ENCODE data around the gene KXD1.
"Not testable (repeated sequence)": the region's sequence is repeated elsewhere in the genome, so short reads cannot be mapped to it uniquely, and the experiment has no call there.

KXD1 gene, protein sequence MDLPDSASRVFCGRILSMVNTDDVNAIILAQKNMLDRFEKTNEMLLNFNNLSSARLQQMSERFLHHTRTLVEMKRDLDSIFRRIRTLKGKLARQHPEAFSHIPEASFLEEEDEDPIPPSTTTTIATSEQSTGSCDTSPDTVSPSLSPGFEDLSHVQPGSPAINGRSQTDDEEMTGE

DNA sequence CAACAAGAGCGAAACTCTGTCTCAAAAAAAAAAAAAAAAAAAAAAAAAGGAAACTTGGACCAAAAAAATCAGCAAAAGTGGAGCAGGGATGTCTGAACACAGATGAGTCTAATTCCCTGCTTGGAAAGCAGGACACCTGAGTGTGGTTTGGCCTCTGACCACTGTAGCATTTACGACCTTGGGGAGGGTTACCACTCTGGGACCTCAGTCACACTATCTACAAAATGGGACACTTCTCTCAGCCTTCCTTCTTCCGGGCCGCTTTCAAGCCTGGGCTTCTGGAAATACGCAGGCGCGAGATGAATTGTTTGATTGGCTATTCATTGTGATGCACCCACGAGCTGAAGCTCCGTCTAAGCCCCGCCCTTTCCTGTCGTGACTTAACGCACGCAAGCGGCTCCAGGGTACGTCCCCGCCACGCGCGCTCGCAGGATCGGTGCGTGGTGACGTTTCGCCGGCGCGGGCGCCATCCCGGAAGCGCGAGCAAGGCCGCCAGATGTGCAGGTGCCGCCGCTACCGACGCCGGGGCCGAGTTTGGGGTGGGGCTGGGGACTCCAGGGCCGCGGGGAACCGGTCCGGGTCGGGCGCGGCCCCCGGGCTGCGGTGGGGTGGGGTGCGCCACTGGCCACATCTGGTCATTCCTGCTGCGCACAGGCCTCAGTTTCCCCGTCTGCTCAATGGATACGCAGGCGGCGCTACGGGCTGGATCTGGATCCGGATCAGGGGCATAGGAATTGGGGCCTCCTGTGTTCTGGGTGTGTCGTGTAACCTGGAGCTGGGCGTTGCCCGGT, at the start of gene KXD1:
Gene KXD1 (plus strand): TSS at position 460 of the 791 bp plus-strand sequence. CDS start 4,187 bp downstream, outside the sequence.
- peak; percentile 97 to 98 for DNase-seq

DNA sequence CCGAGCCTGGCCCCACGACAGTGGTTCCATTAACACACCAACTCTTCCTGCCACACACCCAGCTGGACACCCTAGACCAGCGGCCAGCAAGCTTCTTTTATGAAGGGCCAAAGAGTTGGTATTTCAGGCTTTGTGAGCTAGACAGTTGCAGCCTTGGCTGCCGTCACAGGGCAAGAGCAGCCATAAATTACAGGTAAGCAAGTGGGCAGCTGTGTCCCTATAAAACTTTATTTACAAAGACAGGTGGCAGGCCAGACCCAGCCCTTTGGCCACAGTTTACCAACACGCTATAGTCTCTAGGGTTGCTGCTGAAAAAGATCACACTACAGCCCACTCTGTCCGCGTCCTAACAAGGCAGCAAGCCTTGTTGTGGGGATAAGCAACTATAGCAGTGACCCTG, 49.1 kb upstream of the KXD1 start:
- no peak for DNase-seq

DNA sequence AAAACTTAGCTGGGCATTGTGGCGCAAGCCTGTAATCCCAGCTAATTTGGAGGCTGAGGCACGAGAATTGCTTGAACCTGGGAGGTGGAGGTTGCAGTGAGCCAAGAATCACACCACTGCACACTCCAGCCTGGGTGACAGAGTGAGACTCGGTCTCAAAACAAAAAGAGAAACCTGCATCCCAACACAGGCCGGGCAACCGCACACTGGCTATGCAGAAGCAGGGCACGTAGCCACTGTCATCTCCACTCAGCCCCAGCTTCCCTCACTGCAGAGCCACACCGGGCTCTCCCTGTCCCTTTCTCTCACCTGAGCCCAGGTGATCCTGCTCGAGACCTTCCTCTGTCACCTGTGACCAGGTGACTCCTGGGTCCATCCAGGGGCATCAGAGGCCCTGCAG, 47.5 kb upstream of the KXD1 start:
- DNase-seq = no peak

DNA sequence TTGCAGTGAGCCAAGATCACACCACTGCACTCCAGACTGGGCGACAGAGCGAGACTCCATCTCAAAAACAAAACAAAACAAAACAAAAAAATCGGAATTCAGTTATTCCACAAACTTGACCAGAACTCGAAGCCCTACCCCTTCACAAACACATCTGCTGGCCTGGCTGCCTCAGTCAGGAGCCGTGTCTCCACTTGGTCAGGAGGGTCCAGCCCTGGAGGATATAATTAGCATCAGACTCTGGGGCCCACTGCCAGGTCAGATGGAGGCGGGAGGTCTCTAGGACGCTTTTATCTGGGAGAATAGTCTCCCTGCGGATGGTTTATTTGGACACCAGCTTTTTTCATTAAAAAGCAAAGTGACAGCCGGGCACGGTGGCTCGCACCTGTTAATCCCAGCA, 43.8 kb upstream of the KXD1 start:
- no peak for DNase-seq

DNA sequence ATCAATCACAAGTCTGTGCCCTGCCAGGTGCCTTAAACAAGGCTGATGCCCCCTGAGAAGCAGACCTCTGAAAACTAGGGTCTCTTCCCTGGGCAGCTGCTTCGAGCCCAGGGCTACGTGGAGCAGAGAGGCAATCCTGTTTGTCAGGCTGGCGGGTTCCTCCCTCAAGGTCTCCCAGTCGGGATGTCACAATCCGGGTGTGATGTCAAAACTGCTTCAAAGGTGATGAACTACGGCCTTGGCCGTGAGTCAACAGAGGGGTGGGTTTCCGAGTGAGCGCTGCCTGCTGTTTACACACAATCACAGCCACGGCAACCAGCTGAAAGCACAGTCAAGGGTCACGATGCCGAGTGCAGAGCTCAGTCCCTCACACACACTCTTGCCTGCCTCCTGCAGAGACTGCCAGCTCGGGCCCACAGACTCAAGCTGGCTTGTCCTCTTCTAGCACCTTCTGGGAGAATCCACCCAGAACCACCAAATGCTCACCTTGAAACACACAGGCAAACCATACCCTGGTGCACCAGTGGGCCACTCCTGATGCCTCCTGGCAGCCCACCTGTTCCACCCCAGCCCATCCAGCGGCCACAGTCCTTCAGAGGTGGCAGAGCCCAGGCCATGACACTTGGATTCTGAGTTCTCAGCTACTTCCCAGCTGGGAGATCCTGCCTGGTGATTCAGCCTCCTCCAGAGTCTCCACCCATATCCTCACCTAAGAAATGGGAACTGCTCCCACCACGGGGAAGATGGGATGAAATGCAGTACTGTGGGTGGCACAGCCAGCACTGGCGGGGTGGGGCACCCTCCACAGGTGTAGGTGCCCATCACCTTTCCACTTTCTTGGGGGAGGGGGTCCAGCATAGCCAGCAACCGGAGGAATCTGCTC, 42.6 kb upstream of the KXD1 start:
- DNase-seq = no peak

DNA sequence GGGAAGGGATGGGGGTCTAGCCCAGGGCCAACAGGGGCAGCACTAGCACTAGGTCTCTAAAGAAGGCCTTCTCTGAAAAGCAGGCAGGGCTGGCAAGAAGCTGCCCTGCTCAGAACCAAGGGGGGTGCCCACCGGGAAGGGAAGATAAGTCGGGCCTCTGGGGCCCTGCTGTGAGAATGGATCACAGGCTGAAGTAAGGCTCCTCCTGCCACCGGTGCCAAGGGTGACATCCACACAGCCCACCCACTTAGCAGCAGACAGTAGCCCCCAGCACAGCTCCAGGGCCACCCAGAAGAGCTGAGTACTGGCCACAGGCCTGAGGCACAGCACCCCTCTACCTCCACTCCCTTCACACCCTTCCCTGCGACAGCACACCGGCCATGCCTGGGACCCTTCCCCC, 41.7 kb upstream of the KXD1 start:
- no peak for DNase-seq

DNA sequence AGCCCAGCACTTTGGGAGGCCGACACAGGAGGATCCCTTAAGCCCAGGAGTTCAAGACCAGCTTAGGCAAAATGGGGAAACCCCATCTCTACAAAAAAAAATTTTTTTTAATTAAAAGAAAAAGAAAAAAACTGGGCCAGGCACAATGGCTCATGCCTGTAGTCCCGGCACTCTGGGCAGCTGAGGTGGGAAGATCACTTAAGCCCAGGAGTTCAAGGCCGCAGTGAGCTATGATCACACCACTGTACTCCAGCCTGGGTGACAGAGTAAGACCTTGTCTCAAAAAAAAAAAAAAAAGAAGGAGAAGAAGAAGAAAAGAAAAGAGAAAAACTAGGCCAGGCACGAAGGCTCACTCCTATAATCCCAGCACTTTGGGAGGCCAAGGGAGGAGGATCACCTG, 40.1 kb upstream of the KXD1 start:
- DNase-seq = no peak

DNA sequence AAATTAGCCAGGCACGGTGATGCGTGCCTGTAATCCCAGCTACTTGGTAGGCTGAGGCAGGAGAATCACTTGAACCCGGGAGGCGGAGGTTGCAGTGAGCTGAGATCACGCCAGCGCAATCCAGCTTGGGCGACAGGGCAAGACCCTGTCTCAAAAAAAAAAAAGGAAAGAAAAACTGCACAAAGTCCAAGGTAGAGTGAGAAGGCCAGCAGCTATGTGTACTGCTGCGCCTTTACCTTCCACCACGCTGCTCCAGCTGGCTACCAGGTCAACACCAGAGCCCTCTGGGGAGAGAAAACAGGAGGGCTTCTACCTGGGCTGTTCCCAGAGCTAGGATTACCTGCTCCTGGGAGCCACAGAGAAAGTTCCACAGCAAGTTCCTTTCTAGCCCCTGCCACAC, 39.0 kb upstream of the KXD1 start:
- DNase-seq = no peak

DNA sequence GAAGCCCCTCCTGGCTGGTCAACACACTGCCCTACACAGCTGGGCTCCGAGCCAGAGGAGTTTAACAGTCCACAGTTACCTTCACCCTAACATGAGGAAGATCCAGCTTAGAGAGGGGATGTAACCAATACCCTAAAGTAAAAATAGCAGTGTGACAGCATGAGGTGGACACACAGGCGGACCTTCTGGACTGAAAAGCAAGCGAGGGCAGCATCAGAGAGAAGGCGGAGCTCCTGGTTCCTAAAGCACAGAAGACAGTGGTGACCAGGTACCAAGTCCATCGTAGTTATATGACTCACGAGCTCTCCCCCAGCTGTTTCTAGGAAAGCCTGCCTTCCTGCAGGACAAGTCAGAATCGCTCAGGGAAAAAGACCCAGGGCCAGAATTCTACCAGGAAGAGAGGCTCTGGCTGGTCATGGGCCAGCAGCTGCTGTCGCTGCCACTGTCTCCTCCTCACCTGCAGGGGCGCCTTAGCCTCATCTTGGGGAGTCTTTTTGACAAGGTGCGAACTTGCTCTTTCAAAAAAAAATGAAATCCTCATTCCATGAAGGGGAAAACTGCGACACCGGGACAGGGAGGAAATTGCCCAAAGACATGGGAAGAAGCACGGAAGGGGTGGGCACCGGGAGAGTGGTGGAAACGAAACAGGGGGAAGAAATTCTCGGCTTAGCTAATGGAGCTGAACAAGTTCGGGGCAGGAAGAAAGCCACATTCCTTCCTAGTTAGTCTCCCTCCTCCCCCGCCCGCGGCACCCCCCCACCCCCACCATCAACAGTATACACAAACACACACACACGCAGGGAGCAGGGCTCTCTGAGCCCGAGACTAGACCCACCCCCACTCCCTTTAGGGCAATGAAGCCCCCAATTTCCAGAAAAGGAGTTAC, 37.5 kb upstream of the KXD1 start:
- peak; percentile 65 to 69 for DNase-seq

DNA sequence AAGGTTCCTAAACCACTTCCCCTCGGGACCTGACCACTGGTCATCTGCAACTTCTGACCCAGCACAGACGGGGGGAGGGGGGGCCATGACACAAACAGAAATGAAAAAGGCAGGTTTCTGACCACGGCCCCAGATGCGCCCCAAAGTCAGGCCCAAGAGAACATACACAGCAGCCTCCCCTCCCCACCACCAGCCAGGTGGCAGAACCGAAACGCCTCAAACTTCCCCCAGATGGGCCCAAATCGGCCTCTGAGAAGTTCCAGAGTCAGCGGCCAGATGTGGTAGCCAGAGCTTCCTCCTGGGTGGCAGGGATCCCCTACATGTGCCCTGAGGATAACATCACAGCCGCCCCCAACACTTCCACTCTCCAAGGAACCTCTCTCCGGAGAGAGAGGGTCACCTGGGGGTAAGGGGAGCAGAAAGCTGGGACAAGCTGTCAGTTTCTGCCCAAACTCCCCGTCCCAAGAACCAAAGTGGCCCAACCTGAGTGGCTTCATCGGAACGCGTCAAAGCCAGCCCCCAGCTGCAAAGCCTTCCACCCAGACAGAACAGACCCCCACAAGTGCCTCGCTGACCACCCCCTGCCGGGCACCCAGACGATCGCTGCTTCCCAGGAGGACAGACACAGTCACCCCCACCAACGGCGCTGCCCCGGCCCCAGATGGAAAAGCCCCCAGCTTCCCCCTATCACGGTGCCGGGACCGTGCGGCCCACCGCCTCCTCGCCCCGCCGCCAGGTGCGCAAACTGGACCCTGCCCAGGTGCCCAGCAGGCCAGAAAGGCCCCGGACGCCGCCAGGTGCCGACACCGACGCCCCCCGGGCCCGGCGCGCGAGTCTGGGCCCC, 36.6 kb upstream of the KXD1 start:
- peak; percentile 27 to 30 for DNase-seq

DNA sequence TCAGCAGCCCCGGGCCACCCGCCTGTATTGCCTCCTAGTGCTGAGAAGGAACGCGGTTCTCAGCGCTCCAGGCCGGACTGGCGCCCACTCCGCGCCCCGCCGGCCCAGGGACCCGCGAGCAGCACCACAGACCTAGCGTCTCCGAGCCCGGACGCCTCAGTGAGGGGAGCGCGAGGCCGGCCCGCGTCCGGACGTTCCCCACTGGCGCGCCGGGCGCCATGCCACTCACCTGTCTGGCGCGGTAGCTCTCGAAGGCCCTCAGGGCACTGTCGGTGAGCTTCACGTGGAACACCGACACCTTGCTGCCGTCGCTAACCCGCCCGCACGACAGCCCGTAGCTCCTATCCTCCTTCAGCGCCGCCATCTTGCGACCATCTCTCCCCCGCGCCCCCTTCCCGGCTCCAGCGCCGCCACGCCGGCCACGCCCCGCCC, 36.0 kb upstream of the KXD1 start, which contains the start of gene ELL:
Gene ELL (minus strand): TSS at position 379 of the 432 bp plus-strand sequence. CDS start 15 bp downstream, at position 364.
- DNase-seq = no peak

DNA sequence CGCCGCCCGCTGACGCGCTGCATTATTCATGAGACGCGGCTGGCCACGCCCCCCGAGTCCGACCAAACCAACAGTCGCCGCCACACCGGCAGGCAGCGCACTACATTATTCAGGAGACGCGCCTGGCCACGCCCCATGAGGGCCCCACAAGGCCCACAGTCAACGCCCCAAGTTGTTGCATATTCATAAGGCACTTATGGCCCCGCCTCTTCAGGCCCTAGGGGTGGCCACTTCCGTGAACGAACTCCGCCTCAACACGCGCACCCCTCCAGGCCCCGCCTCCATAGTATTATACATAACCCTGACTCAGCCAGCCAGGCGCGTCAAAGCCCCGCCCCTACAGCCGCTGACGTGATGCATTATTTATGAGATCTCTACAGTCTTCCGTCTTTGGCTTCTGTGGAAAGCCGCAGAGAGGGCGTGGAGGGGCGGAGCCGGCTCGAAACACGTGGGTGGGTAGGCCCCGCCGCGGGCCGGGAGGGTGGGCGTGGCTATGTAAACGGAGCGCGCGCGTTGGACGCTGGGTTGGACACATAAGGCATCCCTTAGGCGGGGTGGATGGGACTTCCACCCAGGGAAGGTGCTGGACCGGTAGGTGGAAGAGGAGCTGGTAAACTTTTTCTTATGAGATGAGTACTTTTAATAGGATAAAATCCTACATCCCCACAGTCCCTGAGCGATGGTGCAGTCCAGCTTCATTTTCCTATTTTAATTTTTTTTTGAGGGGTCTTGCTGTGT, 35.4 kb upstream of the KXD1 start:
- peak; percentile 100 for DNase-seq

DNA sequence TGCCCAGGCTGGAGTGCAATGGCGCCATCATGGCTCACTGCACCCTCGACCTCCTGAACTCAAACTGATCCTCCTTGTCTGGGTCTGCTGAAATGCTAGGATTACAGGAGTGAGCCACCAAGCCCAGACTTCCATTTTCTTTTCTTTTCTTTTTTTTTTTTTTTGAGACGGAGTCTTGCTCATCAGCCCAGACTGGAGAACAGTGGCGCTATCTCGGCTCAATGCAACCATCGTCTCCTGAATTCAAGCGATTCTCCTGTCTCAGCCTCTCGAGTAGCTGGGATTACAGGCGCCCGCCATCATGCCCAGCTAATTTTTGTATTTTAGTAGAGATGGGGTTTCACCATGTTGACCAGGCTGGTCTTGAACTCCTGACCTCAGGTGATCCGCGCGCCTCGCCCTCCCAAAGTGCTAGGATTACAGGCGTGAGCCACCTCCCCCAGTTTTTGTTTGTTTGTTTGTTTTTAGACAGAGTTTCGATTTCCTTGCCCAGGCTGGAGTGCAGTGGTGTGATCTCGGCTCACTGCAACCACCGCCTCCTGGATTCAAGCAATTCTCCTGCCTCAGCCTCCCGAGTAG, 34.7 kb upstream of the KXD1 start:
- DNase-seq = not testable (repeated sequence)

DNA sequence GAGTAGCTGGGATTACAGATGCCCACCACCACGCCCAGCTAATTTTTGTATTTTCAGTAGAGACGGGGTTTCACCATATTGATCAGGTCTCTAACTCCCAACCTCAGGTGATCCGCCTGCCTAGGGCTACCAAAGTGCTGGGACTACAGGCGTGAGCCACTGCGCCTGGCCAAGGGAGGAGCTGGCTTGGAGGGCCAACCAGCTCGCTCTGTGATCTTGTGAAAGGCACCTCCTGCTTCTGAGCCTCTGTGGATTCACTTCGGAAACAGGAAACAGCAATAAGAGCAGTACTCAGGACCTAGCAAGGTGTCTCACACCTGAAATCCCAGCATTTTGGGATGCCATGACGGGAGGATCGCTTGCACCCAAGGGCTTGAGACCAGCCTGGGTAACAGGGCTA, 33.8 kb upstream of the KXD1 start:
- DNase-seq = no peak

DNA sequence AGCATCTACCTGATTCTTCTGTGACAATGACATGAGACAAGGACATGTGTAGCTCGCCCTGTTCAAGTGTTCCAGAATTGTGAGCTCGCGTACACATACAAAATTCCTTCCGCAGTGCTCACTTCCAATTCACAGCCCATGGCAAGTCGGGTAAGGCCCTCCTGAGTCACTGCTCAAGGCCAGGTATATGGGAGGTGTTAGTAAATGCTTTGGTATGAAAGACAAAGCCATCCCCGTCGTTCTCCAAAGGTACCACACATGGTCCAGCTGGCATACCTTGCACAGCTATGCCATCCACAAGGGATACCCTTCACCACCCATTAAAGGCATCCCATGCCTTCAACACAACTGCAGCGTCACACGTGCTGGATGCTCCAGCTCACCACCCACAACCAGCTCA, 31.4 kb upstream of the KXD1 start:
- DNase-seq = no peak

DNA sequence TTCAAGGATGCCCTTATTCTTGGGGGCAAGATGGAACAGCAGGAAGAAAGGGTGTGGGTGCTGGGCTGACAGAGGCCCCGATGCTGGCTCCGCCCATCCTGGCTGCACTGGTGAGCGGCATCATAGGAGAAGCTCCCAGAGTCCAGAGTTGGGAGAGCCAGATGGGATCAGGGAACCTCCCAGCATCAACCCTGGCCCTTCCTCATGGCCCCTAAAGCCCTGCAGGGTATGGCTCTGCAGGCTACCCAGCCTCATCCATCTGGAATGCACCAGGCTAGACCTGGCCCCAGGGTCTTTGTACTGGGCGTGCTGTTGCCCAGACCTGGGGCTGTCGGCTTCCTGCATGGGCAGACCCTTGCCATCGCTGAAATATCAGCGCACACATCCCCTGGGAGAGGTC, 27.9 kb upstream of the KXD1 start:
- no peak for DNase-seq

DNA sequence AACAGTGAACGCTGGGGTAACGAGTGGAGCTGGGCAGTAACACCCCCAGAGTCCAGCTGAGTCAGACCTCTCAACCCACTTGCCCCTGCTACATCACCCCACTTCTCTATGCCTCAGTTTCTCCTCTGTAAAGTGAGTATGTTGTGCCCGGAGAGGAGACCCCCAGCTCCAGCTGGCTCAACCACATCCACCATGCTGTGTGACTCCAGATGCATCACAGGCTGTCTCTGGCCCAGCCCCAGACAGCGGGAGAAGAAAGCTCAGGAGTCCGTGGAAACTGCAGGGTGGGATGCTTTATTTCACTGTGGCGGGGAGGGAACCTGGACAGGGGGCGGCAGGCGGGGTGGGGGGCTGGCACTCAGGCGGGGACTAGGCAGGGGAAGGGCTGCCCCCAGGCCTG, 26.2 kb upstream of the KXD1 start:
- DNase-seq = no peak

DNA sequence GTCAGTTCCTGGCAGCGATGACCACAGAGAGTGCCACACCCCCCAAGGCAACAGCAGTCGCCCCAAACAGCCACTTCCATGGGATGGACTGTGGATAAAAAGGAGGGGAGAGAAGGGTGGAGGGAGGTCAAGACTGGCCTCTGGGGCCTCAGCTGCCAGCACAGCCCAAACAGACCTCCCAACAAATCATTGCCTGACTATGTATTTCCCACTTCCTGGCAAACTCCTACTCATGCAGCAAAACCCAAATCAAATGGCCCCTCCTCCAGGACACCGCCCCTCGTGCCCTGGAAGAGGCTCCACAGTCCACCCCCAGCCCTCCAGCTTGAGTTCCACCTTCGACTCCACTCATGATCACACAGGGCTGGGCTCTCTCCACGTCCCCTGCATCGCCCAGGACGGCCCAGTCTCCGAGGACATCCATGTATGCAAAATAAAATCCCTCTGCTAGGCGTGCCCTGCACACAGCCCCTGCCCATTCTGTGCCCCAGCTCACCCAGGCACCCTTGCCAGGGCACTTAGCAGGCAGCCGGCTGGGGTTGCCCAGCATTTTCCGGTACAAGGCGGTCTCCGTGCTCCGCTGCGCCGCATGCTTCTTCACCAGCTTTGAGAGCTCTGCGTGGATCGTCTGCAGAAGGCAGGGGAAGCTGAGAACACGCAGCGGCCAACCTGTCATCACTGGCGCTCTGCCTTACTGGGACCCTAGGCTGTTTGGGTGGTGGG, 25.3 kb upstream of the KXD1 start:
- DNase-seq = no peak

DNA sequence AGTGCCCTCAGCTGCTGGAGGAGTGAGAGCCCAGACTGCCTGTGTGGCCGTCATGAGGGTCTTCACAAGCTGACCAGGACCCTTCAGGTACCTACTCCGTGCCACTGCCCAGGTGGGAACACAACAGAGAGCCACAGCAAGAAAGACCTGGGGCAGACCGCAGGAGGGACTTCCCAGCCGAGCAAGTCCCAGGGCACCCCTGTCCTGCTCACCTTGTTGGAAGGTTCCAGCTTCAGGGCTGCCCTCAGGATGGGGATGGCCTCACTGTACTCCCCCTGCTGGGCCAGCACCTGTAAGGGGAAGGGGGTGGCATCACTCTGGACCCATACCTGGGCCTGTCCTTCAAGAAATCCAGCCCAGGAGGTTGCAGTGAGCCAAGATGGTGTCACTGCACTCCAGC, 24.6 kb upstream of the KXD1 start:
- DNase-seq = no peak

DNA sequence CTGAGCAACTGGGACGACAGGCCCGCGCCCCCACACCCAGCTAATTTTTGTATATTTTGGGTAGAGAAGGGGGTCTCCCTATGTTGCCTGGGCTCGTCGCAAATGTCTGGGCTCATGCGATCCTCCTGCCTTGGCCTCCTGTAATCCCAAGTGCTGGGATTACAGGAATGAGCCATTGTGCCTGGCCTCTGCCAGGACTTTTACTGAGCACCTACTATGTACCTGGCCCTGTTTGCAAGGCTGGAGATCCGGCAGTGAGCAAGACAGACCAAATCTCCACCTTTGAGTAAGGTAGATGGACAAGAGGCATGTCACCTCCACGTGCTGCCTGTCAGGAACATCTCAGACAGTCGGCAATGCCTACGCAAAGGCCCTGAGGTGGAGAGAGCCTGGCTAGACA, 21.2 kb upstream of the KXD1 start:
- DNase-seq = no peak
